Transverse colon (tissue), 4 donors: ENCODE measurements around the gene VEPH1. TPM values are rescaled to one million over a fixed set of nuclear protein-coding genes. Genes with fewer than 3 reads are reported as not detected.

Experiments
- DNase-seq: peaks from one replicate; pipeline ENCODE4 v3.0.0-alpha.2; 2019
- H3K27ac ChIP-seq, 4 donors: fragments of 200-600 bp; sonication (generic); 2 replicates each; pipeline ENCODE4 v1.5.1; 2016 to 2018; ENCODE audit warnings: inconsistent platforms in 4 of 4
- H3K27me3 ChIP-seq: fragments of 200-600 bp; sonication (generic); 2 replicates; pipeline ENCODE4 v1.5.1; 2017; ENCODE audit warnings: inconsistent platforms
- H3K36me3 ChIP-seq, 4 donors: fragments of 200-600 bp; sonication (generic); 2 replicates each; pipeline ENCODE4 v1.5.1; 2017 to 2019; ENCODE audit warnings: inconsistent platforms in 4 of 4
- H3K4me1 ChIP-seq, 4 donors: fragments of 200-600 bp; sonication (generic); 2 replicates each; pipeline ENCODE4 v1.5.1; 2017 to 2020; ENCODE audit warnings: inconsistent platforms in 4 of 4
- H3K4me3 ChIP-seq, 4 donors: fragments of 200-600 bp; sonication (generic); 1 replicate in 1 of 4; 2 replicates in 3 of 4; pipeline versions ENCODE4 v1.5.1 to v1.6.1; 2017 to 2019; ENCODE audit warnings: inconsistent platforms in 4 of 4
- H3K9me3 ChIP-seq, 2 donors: fragments of 200-600 bp; sonication (generic); 2 replicates each; pipeline ENCODE4 v1.5.1; 2017 to 2019; ENCODE audit warnings: inconsistent platforms in 2 of 2
- CTCF ChIP-seq, 5 experiments: fragments of 200-600 bp in 3 of 5; fragments of 450-650 bp in 2 of 5; sonication (generic) in 3 of 5; IDR thresholded peaks; 1 replicate in 2 of 5; 2 replicates in 3 of 5; pipeline ENCODE4 v1.5.1; 2016 to 2017; ENCODE audit warnings: antibody characterized with exemption in 5 of 5, inconsistent platforms in 3 of 5, mild to moderate bottlenecking in 2 of 5, moderate library complexity in 1 of 5
- EP300 ChIP-seq: sonication (generic); formaldehyde crosslinking; IDR thresholded peaks from one replicate; pipeline ENCODE4 v1.6.1; 2017; ENCODE audit warnings: antibody characterized with exemption, low read depth
- POLR2A ChIP-seq: fragments of 450-650 bp; IDR thresholded peaks from one replicate; pipeline ENCODE4 v1.6.1; 2016; ENCODE audit warnings: antibody characterized with exemption, mild to moderate bottlenecking, moderate library complexity
- POLR2AphosphoS5 ChIP-seq, 3 donors: sonication (generic); formaldehyde crosslinking; IDR thresholded peaks; one replicate each; pipeline ENCODE4 v1.6.1; 2016; ENCODE audit warnings: antibody characterized with exemption in 3 of 3
- WGBS, 2 donors: methylation state at CpG; one replicate each; pipeline ENCODE4 v1.1.5; 2018; ENCODE audit warnings: low coverage in 1 of 2; 5-methylcytosine and 5-hydroxymethylcytosine counted together
- in situ Hi-C, 4 donors: fragments of 200-750 bp; cut with MboI; loops; one replicate each; pipeline versions ENCODE4 v1.15.0 to v1.15.1; 2017; ENCODE audit warnings: low sequenced_read_pairs in 3 of 4, low pct_ligation_motif_present in 1 of 4, low pct_unique_long_range_greater_than_20kb in 1 of 4
- intact Hi-C: fragments of 100-400 bp; cut with DNase I; formaldehyde crosslinking; loops from one replicate; pipeline ENCODE4 v1.15.1; 2023; ENCODE audit warnings: low total_unique reads
- total RNA-seq, 4 donors: library from RNA; depleted of rRNA; stranded (reverse); fragments of >200 nt; gene quantifications; one replicate each; pipeline ENCODE4 v1.1.0, GENCODE V29; 2016

The VEPH1 gene
- total RNA-seq, 4 donors from 2014 or later, result 0.20 to 4.1 (median 0.90) TPM

GRCh38 chr3:157543501-157544035 lies 40.4 kb upstream of the VEPH1 start:
- intact Hi-C loops, result no loop called here
- TF ChIP-seq POLR2AphosphoS5 (IDR thresholded peaks at IDR 0.05) (no peak), POLR2A (no peak), CTCF (IDR thresholded peaks at IDR 0.05) (no peak), EP300 (no peak)
- WGBS, 2 donors, result 70 to 92% methylated on average over 3 to 13 of the region's 13 CpGs
- Histone ChIP-seq H3K9me3 (no peaks in the 10 kb centered on the region), H3K27me3 (no peaks in the 10 kb centered on the region), H3K36me3 (no peaks in the 10 kb centered on the region), H3K4me3 (peak overlapping the region; percentile 19 to 49 (median 26)), H3K27ac (peak overlapping the region in 1 of 4 donors; percentile 14), H3K4me1 (peaks cover 0 to 6% (median 4%) of the 10 kb centered on the region in 4 donors)
- in situ Hi-C loops, result no loop called here
- no peak for DNase-seq

- DNase-seq, result peak; percentile 83
- TF ChIP-seq EP300, result no peak
- TF ChIP-seq POLR2AphosphoS5 (IDR thresholded peaks at IDR 0.05), result peak in 1 of 3 donors; percentile 6
- peak in 2 of 5 experiments; percentile 6 to 20 for TF ChIP-seq CTCF (IDR thresholded peaks at IDR 0.05)
- TF ChIP-seq POLR2A, result no peak
- H3K4me3 ChIP-seq, result peak overlapping the region; percentile 19 to 49 (median 26)
- peaks cover 0 to 6% (median 4%) of the 10 kb centered on the region in 4 donors for H3K4me1 ChIP-seq
- H3K9me3 ChIP-seq, result no peaks in the 10 kb centered on the region
- 14% methylated on average over 50 of the region's 50 CpGs; no CpG with 5 or more reads in 1 of the 2 donors for WGBS, 2 donors
- no peaks in the 10 kb centered on the region for H3K36me3 ChIP-seq
- in situ Hi-C loops, result no loop called here
- intact Hi-C loops, result no loop called here
- H3K27ac ChIP-seq, result peak overlapping the region in 3 of 4 donors; percentile 5 to 14 (median 5)
- H3K27me3 ChIP-seq, result no peaks in the 10 kb centered on the region
These were observed 39.7 kb upstream of the VEPH1 start for GRCh38 chr3:157542711-157543500.

GRCh38 chr3:157541506-157542236 lies 38.5 kb upstream of the VEPH1 start:
- intact Hi-C loops, result no loop called here
- H3K9me3 ChIP-seq, result no peaks in the 10 kb centered on the region
- DNase-seq, result no peak
- H3K27ac ChIP-seq, result no peak overlapping the region
- H3K4me1 ChIP-seq, result peaks cover 0 to 6% (median 4%) of the 10 kb centered on the region in 4 donors
- H3K4me3 ChIP-seq, result no peak overlapping the region
- no peak for TF ChIP-seq EP300
- no peak for TF ChIP-seq POLR2AphosphoS5 (IDR thresholded peaks at IDR 0.05)
- TF ChIP-seq POLR2A, result no peak
- no peak for TF ChIP-seq CTCF (IDR thresholded peaks at IDR 0.05)
- 73 to 78% methylated on average over 3 to 6 of the region's 6 CpGs for WGBS, 2 donors
- no peaks in the 10 kb centered on the region for H3K36me3 ChIP-seq
- in situ Hi-C loops, result no loop called here
- no peaks in the 10 kb centered on the region for H3K27me3 ChIP-seq

- H3K9me3 ChIP-seq, result no peaks in the 10 kb centered on the region
- no peaks in the 10 kb centered on the region for H3K36me3 ChIP-seq
- TF ChIP-seq POLR2A, result no peak
- TF ChIP-seq POLR2AphosphoS5 (IDR thresholded peaks at IDR 0.05), result no peak
- no peak for TF ChIP-seq EP300
- TF ChIP-seq CTCF (IDR thresholded peaks at IDR 0.05), result no peak
- DNase-seq, result no peak
- H3K4me1 ChIP-seq, result peaks cover 0 to 6% (median 4%) of the 10 kb centered on the region in 4 donors
- H3K4me3 ChIP-seq, result no peak overlapping the region
- H3K27ac ChIP-seq, result no peak overlapping the region
- intact Hi-C loops (no loop called here), in situ Hi-C loops (no loop called here)
- no peaks in the 10 kb centered on the region for H3K27me3 ChIP-seq
- WGBS, 2 donors, result 35 to 60% methylated on average over 3 of the region's 3 CpGs
These were observed 37.4 kb upstream of the VEPH1 start for GRCh38 chr3:157540656-157541055.
